ENCODE results near the gene PRKN. TPM values are rescaled to one million over a fixed set of nuclear protein-coding genes. Genes with fewer than 3 reads are reported as not detected.

The PRKN gene
- total and polyA plus RNA-seq, 2 donors (not counting 3 experiments of a cell fraction or from before 2014, with no cell fraction given) = 0.06 TPM; not detected in 1

- dilution Hi-C loops (cut with MboI; ENCODE audit: extremely low pct_ligation_motif_present, low sequenced_read_pairs) = no loop called here
- H3K36me3 ChIP-seq (ENCODE audit: control insufficient read depth in 2 of 2, extremely low read depth in 1 of 2, insufficient read depth in 2 of 2, low read length in 2 of 2) = no peaks in the 10 kb centered on the region
- no peaks in the 10 kb centered on the region for H3K79me2 ChIP-seq (ENCODE audit: control insufficient read depth, insufficient read depth, low read length)
- no peak for TF ChIP-seq MYC (IDR thresholded peaks at IDR 0.05; ENCODE audit: low read depth, low read length)
- TF ChIP-seq CTCF (IDR thresholded peaks at IDR 0.05; ENCODE audit: extremely low read depth in 1 of 2, insufficient read depth in 1 of 2, low read depth in 1 of 2, low read length in 2 of 2) = no peak
- no peak for TF ChIP-seq JUN (IDR thresholded peaks at IDR 0.05; ENCODE audit: borderline replicate concordance, insufficient read depth, insufficient read length, low read depth)
- TF ChIP-seq POLR2A (IDR thresholded peaks at IDR 0.05; ENCODE audit: low read depth, low read length) = no peak
- no peak for TF ChIP-seq EZH2 (IDR thresholded peaks at IDR 0.05; ENCODE audit: borderline replicate concordance, low read depth, low read length, severe bottlenecking)
- TF ChIP-seq GATA2 (IDR thresholded peaks at IDR 0.05; ENCODE audit: insufficient read depth, insufficient read length, low read depth, low read length) = no peak
- TF ChIP-seq POLR2AphosphoS5 (IDR thresholded peaks at IDR 0.05; ENCODE audit: insufficient read depth, low read depth, low read length) = no peak
- no peak for TF ChIP-seq FOS (IDR thresholded peaks at IDR 0.05; ENCODE audit: borderline replicate concordance, insufficient read depth, low read length)
- POLR2A ChIA-PET = no interaction called here
- H4K20me1 ChIP-seq (replicated peaks; ENCODE audit: control insufficient read depth, extremely low read depth, insufficient read depth, low read length) = no peaks in the 10 kb centered on the region
- no peak overlapping the region for H3K9ac ChIP-seq (replicated peaks; ENCODE audit: extremely low read depth, insufficient read depth, low read length)
- CTCF ChIA-PET = no interaction called here
- no peaks in the 10 kb centered on the region for H3K4me1 ChIP-seq (ENCODE audit: control insufficient read depth, extremely low read depth, insufficient read depth, low read length)
- no peak overlapping the region for H2AFZ ChIP-seq (ENCODE audit: low read depth, low read length)
- intact Hi-C loops (cut with micrococcal nuclease) = loop anchor here (5.0 to 10.0 kb wide), 2 partner anchors 330 to 977 kb away; partner anchors contain the start of genes PACRG and PRKN
- DNase-seq (ENCODE audit: low read depth, low spot score) (no peak), FAIRE-seq (no peak)
- H3K27ac ChIP-seq (ENCODE audit: insufficient read depth, low read depth, low read length) = no peak overlapping the region
- no peaks in the 10 kb centered on the region for H3K9me1 ChIP-seq (replicated peaks; ENCODE audit: control insufficient read depth, extremely low read depth, insufficient read depth, low read length)
- H3K4me3 ChIP-seq (replicated peaks in 1 of 3; ENCODE audit: insufficient read depth in 1 of 3, low read depth in 1 of 3, low read length in 3 of 3) = no peak overlapping the region
- no peak overlapping the region for H3K4me2 ChIP-seq (ENCODE audit: insufficient read depth, low read length)
- no peaks in the 10 kb centered on the region for H3K27me3 ChIP-seq (ENCODE audit: control insufficient read depth in 2 of 2, insufficient read depth in 2 of 2, low read length in 2 of 2)
- H3K9me3 ChIP-seq (replicated peaks; ENCODE audit: control insufficient read depth, insufficient read depth, low read length) = no peaks in the 10 kb centered on the region
- BruUV-seq (replicated peaks) = no TSS peak
These were observed 980.1 kb downstream of the PRKN start for GRCh38 chr6:161747506-161747905.

Data from endothelial cell of umbilical vein (primary cell).